ENCODE data around the gene NACC1. TPM values are rescaled to one million over a fixed set of nuclear protein-coding genes. Genes with fewer than 3 reads are reported as not detected.

Gene NACC1
- total and polyA plus RNA-seq, 4 donors, result 0.86 to 24.7 (median 17.7) TPM

DNA sequence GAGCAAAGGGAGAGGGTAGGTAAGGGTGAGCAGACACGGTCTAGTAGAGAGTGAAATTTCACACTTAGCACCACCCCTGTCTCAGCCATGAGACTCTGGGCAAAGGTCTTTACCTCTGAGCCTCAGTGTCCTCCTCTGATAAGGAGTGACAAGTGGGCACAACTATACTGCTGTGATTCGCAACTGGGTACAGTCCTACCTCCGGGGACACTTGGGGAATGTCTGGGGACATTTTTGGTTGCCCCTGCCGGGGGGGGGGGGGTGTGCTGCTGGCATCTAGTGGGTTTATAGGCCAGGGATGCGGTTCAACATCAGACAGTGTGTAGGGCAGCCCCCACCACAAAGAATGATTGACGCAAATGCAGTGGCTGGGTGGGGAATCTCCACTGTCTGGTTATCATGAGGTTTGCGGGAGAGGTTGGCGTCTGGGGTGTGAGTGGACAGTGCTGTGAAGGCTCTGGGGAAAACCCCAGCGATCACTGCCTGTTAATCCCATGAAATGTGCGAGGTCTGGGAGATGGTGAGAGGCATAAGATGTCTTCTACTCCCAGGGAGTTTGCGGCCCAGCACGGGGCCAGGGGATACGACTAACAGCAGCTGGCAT lies 4.3 kb downstream of the NACC1 start:
- H3K4me3 ChIP-seq (ENCODE audit: low read depth in 1 of 3, low read length in 3 of 3), result no peak overlapping the region
- peaks cover 0 to 8% (median 0%) of the 10 kb centered on the region in 4 donors for H3K36me3 ChIP-seq (ENCODE audit: control insufficient read depth in 4 of 4, insufficient read depth in 3 of 4, low read depth in 1 of 4, low read length in 3 of 4)
- 89% methylated on average over 13 of the region's 13 CpGs for WGBS
- TF ChIP-seq TAF1 (conservative IDR thresholded peaks at IDR 0.05), result no peak
- TF ChIP-seq JUND (IDR thresholded peaks at IDR 0.05), result no peak
- TF ChIP-seq HNF4A (conservative IDR thresholded peaks at IDR 0.05), result no peak
- no peak for TF ChIP-seq HNF4G (IDR thresholded peaks at IDR 0.05)
- TF ChIP-seq EGR1 (IDR thresholded peaks at IDR 0.05; ENCODE audit: low read depth in 2 of 2), result no peak
- TF ChIP-seq MAX (IDR thresholded peaks at IDR 0.05), result no peak
- TF ChIP-seq NR2F2 (IDR thresholded peaks at IDR 0.05), result no peak
- no peak for TF ChIP-seq FOXA2 (IDR thresholded peaks at IDR 0.05)
- TF ChIP-seq RXRA (IDR thresholded peaks at IDR 0.05), result no peak
- no peak for TF ChIP-seq RAD21 (IDR thresholded peaks at IDR 0.05)
- TF ChIP-seq YY1 (IDR thresholded peaks at IDR 0.05), result no peak
- TF ChIP-seq REST (IDR thresholded peaks at IDR 0.05), result no peak
- TF ChIP-seq, protein P1, sequence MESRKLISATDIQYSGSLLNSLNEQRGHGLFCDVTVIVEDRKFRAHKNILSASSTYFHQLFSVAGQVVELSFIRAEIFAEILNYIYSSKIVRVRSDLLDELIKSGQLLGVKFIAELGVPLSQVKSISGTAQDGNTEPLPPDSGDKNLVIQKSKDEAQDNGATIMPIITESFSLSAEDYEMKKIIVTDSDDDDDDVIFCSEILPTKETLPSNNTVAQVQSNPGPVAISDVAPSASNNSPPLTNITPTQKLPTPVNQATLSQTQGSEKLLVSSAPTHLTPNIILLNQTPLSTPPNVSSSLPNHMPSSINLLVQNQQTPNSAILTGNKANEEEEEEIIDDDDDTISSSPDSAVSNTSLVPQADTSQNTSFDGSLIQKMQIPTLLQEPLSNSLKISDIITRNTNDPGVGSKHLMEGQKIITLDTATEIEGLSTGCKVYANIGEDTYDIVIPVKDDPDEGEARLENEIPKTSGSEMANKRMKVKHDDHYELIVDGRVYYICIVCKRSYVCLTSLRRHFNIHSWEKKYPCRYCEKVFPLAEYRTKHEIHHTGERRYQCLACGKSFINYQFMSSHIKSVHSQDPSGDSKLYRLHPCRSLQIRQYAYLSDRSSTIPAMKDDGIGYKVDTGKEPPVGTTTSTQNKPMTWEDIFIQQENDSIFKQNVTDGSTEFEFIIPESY (IDR thresholded peaks at IDR 0.05), result no peak
- TF ChIP-seq GABPA (IDR thresholded peaks at IDR 0.05 in 1 of 2, conservative IDR thresholded peaks at IDR 0.05 in 1 of 2), result no peak
- no peak for TF ChIP-seq SP1 (IDR thresholded peaks at IDR 0.05)
- no peak for TF ChIP-seq CTCF (IDR thresholded peaks at IDR 0.05; ENCODE audit: low read depth, low read length, missing input control)
- TF ChIP-seq, protein P2, sequence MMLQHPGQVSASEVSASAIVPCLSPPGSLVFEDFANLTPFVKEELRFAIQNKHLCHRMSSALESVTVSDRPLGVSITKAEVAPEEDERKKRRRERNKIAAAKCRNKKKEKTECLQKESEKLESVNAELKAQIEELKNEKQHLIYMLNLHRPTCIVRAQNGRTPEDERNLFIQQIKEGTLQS (IDR thresholded peaks at IDR 0.05), result no peak
- no peak for TF ChIP-seq FOXA1 (IDR thresholded peaks at IDR 0.05)
- H3K9me3 ChIP-seq (ENCODE audit: control insufficient read depth in 4 of 4, low read length in 3 of 4), result no peaks in the 10 kb centered on the region
- no peak for DNase-seq (ENCODE audit: low spot score)
- no peak overlapping the region for H3K27ac ChIP-seq (ENCODE audit: low read depth in 1 of 2, low read length in 2 of 2)
- H3K27me3 ChIP-seq (ENCODE audit: control insufficient read depth in 4 of 4, insufficient read depth in 4 of 4, low read length in 3 of 4), result no peaks in the 10 kb centered on the region
- H3K9ac ChIP-seq (ENCODE audit: low read depth in 1 of 2, low read length in 2 of 2), result no peak overlapping the region
- peaks cover 10 to 23% (median 16%) of the 10 kb centered on the region in 4 donors for H3K4me1 ChIP-seq (ENCODE audit: control insufficient read depth in 4 of 4, insufficient read depth in 4 of 4, low read length in 3 of 4)
